CD14-positive monocyte (primary cell): ENCODE data around the gene PMEPA1. TPM values are rescaled to one million over a fixed set of nuclear protein-coding genes. Genes with fewer than 3 reads are reported as not detected.

Experiments
- DNase-seq, 3 donors: peaks; one replicate each; pipeline ENCODE4 v3.0.0-alpha.2; 2011 to 2022
- H2AFZ ChIP-seq: 2 replicates; pipeline ENCODE4 v1.6.0; 2012; ENCODE audit warnings: mild to moderate bottlenecking, low read depth, low read length, inconsistent platforms; ENCODE audit not compliant: insufficient read depth, poor library complexity, severe bottlenecking
- H3K27ac ChIP-seq, 2 donors: 1 replicate in 1 of 2; 2 replicates in 1 of 2; pipeline ENCODE4 v1.5.1; 2012 to 2013; ENCODE audit warnings: low read length in 2 of 2, control low read depth in 1 of 2, inconsistent platforms in 1 of 2, low read depth in 1 of 2, mild to moderate bottlenecking in 1 of 2
- H3K27me3 ChIP-seq, 2 donors: one replicate each; pipeline versions ENCODE4 v1.6.0 to v1.6.1; 2011 to 2013; ENCODE audit warnings: low read length in 2 of 2; ENCODE audit not compliant: control insufficient read depth in 2 of 2, insufficient read depth in 2 of 2
- H3K36me3 ChIP-seq, 2 donors: replicated peaks in 1 of 2; 1 replicate in 1 of 2; 2 replicates in 1 of 2; pipeline versions ENCODE4 v1.5.1 to v1.6.1; 2012 to 2013; ENCODE audit warnings: low read length in 2 of 2, control low read depth in 1 of 2, inconsistent platforms in 1 of 2, mild to moderate bottlenecking in 1 of 2; ENCODE audit not compliant: insufficient read depth in 2 of 2, control insufficient read depth in 1 of 2
- H3K4me1 ChIP-seq, 2 donors: 1 replicate in 1 of 2; 2 replicates in 1 of 2; pipeline versions ENCODE4 v1.5.1 to v1.6.1; 2012 to 2013; ENCODE audit warnings: low read length in 2 of 2, control low read depth in 1 of 2, inconsistent platforms in 1 of 2, mild to moderate bottlenecking in 1 of 2, moderate library complexity in 1 of 2; ENCODE audit not compliant: insufficient read depth in 2 of 2, control insufficient read depth in 1 of 2
- H3K4me2 ChIP-seq: replicated peaks from 2 replicates; pipeline ENCODE3; 2012; ENCODE audit warnings: low read length, moderate library complexity, mild to moderate bottlenecking; ENCODE audit not compliant: poor library complexity, severe bottlenecking; ENCODE audit errors: extremely low read depth
- H3K4me3 ChIP-seq, 3 experiments: fragments of 200-600 bp in 1 of 3; sonication (generic) in 1 of 3; replicated peaks in 1 of 3; 1 replicate in 2 of 3; 2 replicates in 1 of 3; pipeline ENCODE4 v1.5.1; 2011 to 2013; ENCODE audit warnings: low read length in 3 of 3, mild to moderate bottlenecking in 3 of 3, control low read depth in 2 of 3, low read depth in 2 of 3, inconsistent platforms in 1 of 3, moderate library complexity in 1 of 3
- H3K79me2 ChIP-seq: 2 replicates; pipeline ENCODE4 v1.6.0; 2012; ENCODE audit warnings: mild to moderate bottlenecking, control low read depth, inconsistent platforms, low read length, moderate library complexity; ENCODE audit not compliant: insufficient read depth
- H3K9ac ChIP-seq: 2 replicates; pipeline ENCODE4 v1.6.0; 2017; ENCODE audit warnings: low read length, mild to moderate bottlenecking; ENCODE audit not compliant: insufficient read depth, poor library complexity, severe bottlenecking
- H3K9me3 ChIP-seq, 2 donors: replicated peaks in 1 of 2; 1 replicate in 1 of 2; 2 replicates in 1 of 2; pipeline versions ENCODE4 v1.5.1 to v1.6.1; 2012 to 2013; ENCODE audit warnings: low read length in 2 of 2, control low read depth in 1 of 2; ENCODE audit not compliant: control insufficient read depth in 1 of 2, insufficient read depth in 1 of 2
- H4K20me1 ChIP-seq: 2 replicates; pipeline ENCODE4 v1.6.0; 2012; ENCODE audit warnings: mild to moderate bottlenecking, low read length, control low read depth, moderate library complexity; ENCODE audit not compliant: insufficient read depth
- H3K27ac Mint-ChIP-seq, 7 donors: one replicate each; pipeline ENCODE4 v1.8.0; 2020; ENCODE audit warnings: mild to moderate bottlenecking in 7 of 7, mixed read lengths in 7 of 7, moderate library complexity in 6 of 7, inconsistent platforms in 2 of 7
- H3K27me3 Mint-ChIP-seq, 3 donors: one replicate each; pipeline ENCODE4 v1.8.0; 2021 to 2022; ENCODE audit warnings: low read depth in 3 of 3, mild to moderate bottlenecking in 3 of 3, mixed read lengths in 3 of 3, moderate library complexity in 3 of 3, inconsistent platforms in 1 of 3
- H3K36me3 Mint-ChIP-seq, 2 donors: one replicate each; pipeline ENCODE4 v1.8.0; 2020; ENCODE audit warnings: mixed read lengths in 2 of 2, inconsistent platforms in 1 of 2, mild to moderate bottlenecking in 1 of 2
- H3K4me1 Mint-ChIP-seq: one replicate; pipeline ENCODE4 v1.8.0; 2020; ENCODE audit warnings: mild to moderate bottlenecking, mixed read lengths
- H3K4me3 Mint-ChIP-seq, 2 donors: one replicate each; pipeline ENCODE4 v1.8.0; 2020; ENCODE audit warnings: mild to moderate bottlenecking in 2 of 2, mixed read lengths in 2 of 2, moderate library complexity in 1 of 2
- H3K9me3 Mint-ChIP-seq, 7 donors: one replicate each; pipeline ENCODE4 v1.8.0; 2020 to 2022; ENCODE audit warnings: mixed read lengths in 7 of 7, mild to moderate bottlenecking in 6 of 7, moderate library complexity in 6 of 7, inconsistent platforms in 2 of 7
- CTCF ChIP-seq: fragments of 200-600 bp; IDR thresholded peaks from one replicate; pipeline ENCODE4 v1.8.0; 2022; ENCODE audit warnings: antibody characterized with exemption, mild to moderate bottlenecking
- WGBS: methylation state at CpG from one replicate; pipeline ENCODE4 v1.1.5; 2013; ENCODE audit warnings: missing lambda C conversion rate; ENCODE audit not compliant: insufficient coverage; 5-methylcytosine and 5-hydroxymethylcytosine counted together
- intact Hi-C, 2 donors: fragments of 100-400 bp; cut with micrococcal nuclease; formaldehyde crosslinking; loops; one replicate each; pipeline versions ENCODE4 v1.15.0 to v1.15.1; 2023
- polyA plus RNA-seq, 3 donors: library from polyadenylated mRNA; depleted of rRNA in 1 of 3; unstranded in 2 of 3; stranded (reverse) in 1 of 3; fragments of 300-500 nt in 2 of 3; fragments of >200 nt in 1 of 3; fragmentation: Illumina TruSeq in 2 of 3; gene quantifications; 1 replicate in 2 of 3; 2 replicates in 1 of 3; pipeline ENCODE4 v1.2.3, GENCODE V29; 2012 to 2021

The PMEPA1 gene
- polyA plus RNA-seq, 3 donors = 0.12 to 0.73 (median 0.59) TPM

- Histone ChIP-seq H3K36me3 (no peaks in the 10 kb centered on the region), H3K27me3 (peaks cover 4 to 6% of the 10 kb centered on the region in 2 donors), H3K4me3 (no peak overlapping the region), H3K27ac (no peak overlapping the region), H3K9me3 (peaks cover 4 to 8% of the 10 kb centered on the region in 2 donors), H3K4me1 (peaks cover 15 to 17% of the 10 kb centered on the region in 2 donors), H2AFZ (peak overlapping the region; percentile 11), H4K20me1 (no peaks in the 10 kb centered on the region), H3K4me2 (no peak overlapping the region), H3K9ac (no peak overlapping the region), H3K79me2 (peaks cover 6% of the 10 kb centered on the region)
- H3K27me3 Mint-ChIP-seq = peaks cover 13 to 17% (median 14%) of the 10 kb centered on the region in 3 donors
- H3K36me3 Mint-ChIP-seq = no peaks in the 10 kb centered on the region
- DNase-seq = no peak
- TF ChIP-seq CTCF = no peak
- intact Hi-C loops = loop anchor here in 1 of 2 donors (2.0 kb wide), 1 partner anchor 15 kb away; no protein-coding TSS in a partner anchor
- peaks cover 11 to 33% (median 22%) of the 10 kb centered on the region in 7 donors for H3K9me3 Mint-ChIP-seq
- no peak overlapping the region for H3K27ac Mint-ChIP-seq
- peaks cover 14% of the 10 kb centered on the region for H3K4me1 Mint-ChIP-seq
- no peak overlapping the region for H3K4me3 Mint-ChIP-seq
- WGBS = 100% methylated on average over 2 of the region's 2 CpGs
These were observed 75.8 kb downstream of the PMEPA1 start for GRCh38 chr20:57633945-57634491.

- H3K4me1 Mint-ChIP-seq = peaks cover 26% of the 10 kb centered on the region
- Histone ChIP-seq H3K9me3 (peaks cover 4 to 8% of the 10 kb centered on the region in 2 donors), H3K4me3 (no peak overlapping the region), H3K4me1 (peaks cover 30 to 34% of the 10 kb centered on the region in 2 donors), H3K27ac (no peak overlapping the region), H2AFZ (no peak overlapping the region), H3K79me2 (peaks cover 10% of the 10 kb centered on the region), H3K27me3 (peaks cover 3 to 4% of the 10 kb centered on the region in 2 donors), H3K4me2 (no peak overlapping the region), H4K20me1 (no peaks in the 10 kb centered on the region), H3K36me3 (no peaks in the 10 kb centered on the region), H3K9ac (no peak overlapping the region)
- no peaks in the 10 kb centered on the region for H3K36me3 Mint-ChIP-seq
- intact Hi-C loops = no loop called here
- TF ChIP-seq CTCF = no peak
- H3K9me3 Mint-ChIP-seq = peaks cover 11 to 33% (median 22%) of the 10 kb centered on the region in 7 donors
- H3K4me3 Mint-ChIP-seq = no peak overlapping the region
- H3K27ac Mint-ChIP-seq = no peak overlapping the region
- DNase-seq = no peak
- H3K27me3 Mint-ChIP-seq = peaks cover 9 to 15% (median 13%) of the 10 kb centered on the region in 3 donors
- no CpG with 5 or more reads among the region's 2 CpGs for WGBS
These were observed 77.5 kb downstream of the PMEPA1 start for GRCh38 chr20:57632286-57632685.
